ENCODE data around the gene PAH.

DNA sequence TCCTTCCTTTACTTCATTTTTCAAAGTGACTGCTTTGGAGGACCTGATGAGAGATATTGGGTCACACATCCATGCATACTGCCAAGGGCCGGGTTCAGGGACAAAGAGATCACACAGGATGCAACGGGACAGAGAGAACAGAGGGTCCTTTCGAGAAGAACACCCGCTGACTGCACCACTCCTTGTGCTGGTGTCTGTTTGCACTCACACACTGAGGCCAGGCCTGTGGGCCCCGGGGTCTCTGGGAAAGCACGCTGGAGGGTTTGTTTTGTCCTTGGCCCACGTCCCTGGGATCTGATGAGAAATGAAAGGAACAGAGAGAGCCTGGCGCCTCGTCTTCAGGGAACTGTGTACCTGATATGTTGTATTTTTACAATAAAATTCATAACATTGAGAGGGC lies 42.2 kb downstream of the PAH start:
- TF ChIP-seq TAF1 (IDR thresholded peaks at IDR 0.05; ENCODE audit: borderline replicate concordance, low read depth, low read length) (no peak), EZH2phosphoT487 (IDR thresholded peaks at IDR 0.05; ENCODE audit: borderline replicate concordance, low read depth) (no peak), REST (IDR thresholded peaks at IDR 0.05; ENCODE audit: low read depth, low read length) (no peak), TCF12 (IDR thresholded peaks at IDR 0.05) (no peak), FOXM1 (IDR thresholded peaks at IDR 0.05; ENCODE audit: low read depth) (no peak), POLR2AphosphoS5 (IDR thresholded peaks at IDR 0.05; ENCODE audit: low read depth, low read length) (no peak), CHD2 (IDR thresholded peaks at IDR 0.05; ENCODE audit: low read length, partially characterized antibody) (no peak), RAD21 (IDR thresholded peaks at IDR 0.05; ENCODE audit: low read length) (no peak), YY1 (IDR thresholded peaks at IDR 0.05; ENCODE audit: low read depth) (no peak)
- TF ChIP-seq, protein P1, sequence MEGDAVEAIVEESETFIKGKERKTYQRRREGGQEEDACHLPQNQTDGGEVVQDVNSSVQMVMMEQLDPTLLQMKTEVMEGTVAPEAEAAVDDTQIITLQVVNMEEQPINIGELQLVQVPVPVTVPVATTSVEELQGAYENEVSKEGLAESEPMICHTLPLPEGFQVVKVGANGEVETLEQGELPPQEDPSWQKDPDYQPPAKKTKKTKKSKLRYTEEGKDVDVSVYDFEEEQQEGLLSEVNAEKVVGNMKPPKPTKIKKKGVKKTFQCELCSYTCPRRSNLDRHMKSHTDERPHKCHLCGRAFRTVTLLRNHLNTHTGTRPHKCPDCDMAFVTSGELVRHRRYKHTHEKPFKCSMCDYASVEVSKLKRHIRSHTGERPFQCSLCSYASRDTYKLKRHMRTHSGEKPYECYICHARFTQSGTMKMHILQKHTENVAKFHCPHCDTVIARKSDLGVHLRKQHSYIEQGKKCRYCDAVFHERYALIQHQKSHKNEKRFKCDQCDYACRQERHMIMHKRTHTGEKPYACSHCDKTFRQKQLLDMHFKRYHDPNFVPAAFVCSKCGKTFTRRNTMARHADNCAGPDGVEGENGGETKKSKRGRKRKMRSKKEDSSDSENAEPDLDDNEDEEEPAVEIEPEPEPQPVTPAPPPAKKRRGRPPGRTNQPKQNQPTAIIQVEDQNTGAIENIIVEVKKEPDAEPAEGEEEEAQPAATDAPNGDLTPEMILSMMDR (IDR thresholded peaks at IDR 0.05): no peak
- TF ChIP-seq, protein P2, sequence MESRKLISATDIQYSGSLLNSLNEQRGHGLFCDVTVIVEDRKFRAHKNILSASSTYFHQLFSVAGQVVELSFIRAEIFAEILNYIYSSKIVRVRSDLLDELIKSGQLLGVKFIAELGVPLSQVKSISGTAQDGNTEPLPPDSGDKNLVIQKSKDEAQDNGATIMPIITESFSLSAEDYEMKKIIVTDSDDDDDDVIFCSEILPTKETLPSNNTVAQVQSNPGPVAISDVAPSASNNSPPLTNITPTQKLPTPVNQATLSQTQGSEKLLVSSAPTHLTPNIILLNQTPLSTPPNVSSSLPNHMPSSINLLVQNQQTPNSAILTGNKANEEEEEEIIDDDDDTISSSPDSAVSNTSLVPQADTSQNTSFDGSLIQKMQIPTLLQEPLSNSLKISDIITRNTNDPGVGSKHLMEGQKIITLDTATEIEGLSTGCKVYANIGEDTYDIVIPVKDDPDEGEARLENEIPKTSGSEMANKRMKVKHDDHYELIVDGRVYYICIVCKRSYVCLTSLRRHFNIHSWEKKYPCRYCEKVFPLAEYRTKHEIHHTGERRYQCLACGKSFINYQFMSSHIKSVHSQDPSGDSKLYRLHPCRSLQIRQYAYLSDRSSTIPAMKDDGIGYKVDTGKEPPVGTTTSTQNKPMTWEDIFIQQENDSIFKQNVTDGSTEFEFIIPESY (IDR thresholded peaks at IDR 0.05; ENCODE audit: borderline replicate concordance, low read depth): no peak
- TF ChIP-seq, protein P3, sequence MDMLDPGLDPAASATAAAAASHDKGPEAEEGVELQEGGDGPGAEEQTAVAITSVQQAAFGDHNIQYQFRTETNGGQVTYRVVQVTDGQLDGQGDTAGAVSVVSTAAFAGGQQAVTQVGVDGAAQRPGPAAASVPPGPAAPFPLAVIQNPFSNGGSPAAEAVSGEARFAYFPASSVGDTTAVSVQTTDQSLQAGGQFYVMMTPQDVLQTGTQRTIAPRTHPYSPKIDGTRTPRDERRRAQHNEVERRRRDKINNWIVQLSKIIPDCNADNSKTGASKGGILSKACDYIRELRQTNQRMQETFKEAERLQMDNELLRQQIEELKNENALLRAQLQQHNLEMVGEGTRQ (IDR thresholded peaks at IDR 0.05; ENCODE audit: borderline replicate concordance, low read depth, low read length): no peak

Measured in SK-N-SH (cell line).